GM21576 (cell line): ENCODE results near the gene POMT2.

Source experiments
- ATAC-seq: cut with Tn5 transposase; IDR thresholded peaks from one replicate; pipeline ENCODE4 v1.9.1; 2021; ENCODE audit warnings: mild to moderate bottlenecking, moderate library complexity; ENCODE audit not compliant: unreplicated experiment

POMT2 gene

DNA sequence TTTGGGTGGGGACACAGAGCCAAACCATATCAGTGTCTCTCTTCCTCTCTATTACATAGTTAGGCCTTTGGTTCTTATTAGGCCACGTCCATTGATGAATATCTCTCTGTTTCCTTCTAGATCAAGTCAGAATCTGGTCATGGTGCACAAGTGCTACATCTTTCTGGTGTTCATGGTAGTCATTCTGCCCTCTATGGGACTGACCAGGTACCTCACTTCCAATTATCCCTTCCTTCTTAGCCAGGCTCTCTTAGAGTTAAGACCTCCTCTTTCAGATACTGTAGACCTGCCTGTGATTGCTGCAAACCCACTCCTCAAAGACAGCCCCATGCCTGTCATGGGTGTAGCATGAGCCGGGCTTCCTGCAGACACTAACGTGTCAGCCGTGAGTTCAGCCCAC is 74.9 kb downstream of the POMT2 start:
- ATAC-seq = no peak

GRCh38 chr14:77243853-77244252 is 76.8 kb downstream of the POMT2 start:
- ATAC-seq = no peak

DNA sequence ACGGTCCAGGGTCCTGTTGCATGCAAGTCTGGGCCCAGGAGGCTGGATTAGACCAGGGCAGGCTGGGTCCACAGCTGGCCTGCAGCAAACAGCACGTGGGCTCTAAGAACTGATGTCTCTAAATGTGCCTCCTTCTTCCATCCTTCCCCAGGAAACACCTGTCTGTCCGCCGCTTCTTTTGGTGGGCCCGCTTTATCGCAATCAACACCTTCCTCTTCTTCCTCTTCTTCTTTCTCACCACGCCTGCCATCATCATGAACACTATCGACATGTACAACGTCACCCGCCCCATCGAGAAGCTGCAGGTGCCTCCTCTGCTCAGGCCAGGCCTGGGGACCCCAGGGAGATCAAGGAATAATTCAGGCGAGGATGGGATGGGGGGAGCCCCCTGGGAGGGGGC is 77.9 kb downstream of the POMT2 start:
- no peak for ATAC-seq

GRCh38 chr14:77241955-77242354 is 78.7 kb downstream of the POMT2 start:
- no peak for ATAC-seq

DNA sequence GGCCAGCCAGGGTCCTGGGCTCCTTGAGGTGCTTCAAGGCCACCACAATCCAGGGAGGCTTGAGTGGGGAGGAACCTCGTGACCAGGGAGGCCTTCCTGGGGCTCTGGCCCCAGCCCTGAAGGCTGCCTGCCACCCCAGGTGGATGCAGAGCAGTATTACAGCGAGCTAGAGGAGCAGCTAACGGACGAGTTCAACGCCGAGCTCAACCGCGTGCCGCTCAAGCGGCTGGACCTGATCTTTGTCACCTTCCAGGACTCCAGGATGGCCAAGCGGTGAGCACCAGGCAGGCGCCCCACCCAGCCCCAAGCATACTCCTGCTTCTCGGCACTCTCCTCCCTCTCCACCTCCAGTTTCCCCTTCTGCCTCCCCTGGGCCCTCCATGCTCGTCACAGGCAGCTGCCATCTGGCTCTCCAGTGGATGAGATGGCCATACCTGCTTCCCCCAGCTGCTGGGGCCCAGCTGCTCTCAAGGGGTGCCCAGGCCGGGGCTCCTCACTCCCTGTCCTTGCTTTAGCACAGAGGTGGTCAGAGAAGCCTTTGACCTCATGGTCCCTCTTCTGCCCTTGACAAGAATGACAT is 80.3 kb downstream of the POMT2 start:
- no peak for ATAC-seq

DNA sequence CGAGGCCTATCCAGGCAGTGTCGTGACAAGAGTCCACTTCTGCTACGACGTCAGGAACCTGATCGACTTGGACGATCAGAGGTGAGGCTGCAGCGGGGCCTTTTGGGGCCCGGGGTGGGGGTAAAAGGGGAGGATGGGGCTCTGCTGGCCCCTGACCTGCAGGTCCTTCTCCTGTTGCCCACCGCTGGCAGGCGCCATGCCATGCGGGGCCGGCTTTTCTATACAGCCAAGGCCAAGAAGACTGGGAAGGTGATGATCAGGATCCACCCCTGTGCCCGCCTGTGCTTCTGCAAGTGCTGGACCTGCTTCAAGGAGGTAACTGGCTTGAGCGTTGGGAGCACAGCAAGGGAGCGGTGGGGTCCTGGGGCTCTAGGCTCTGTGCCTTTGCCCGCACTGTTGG is 81.3 kb downstream of the POMT2 start:
- no peak for ATAC-seq

- ATAC-seq = no peak
Measured at GRCh38 chr14:77238996-77239395, 81.7 kb downstream of the POMT2 start.

DNA sequence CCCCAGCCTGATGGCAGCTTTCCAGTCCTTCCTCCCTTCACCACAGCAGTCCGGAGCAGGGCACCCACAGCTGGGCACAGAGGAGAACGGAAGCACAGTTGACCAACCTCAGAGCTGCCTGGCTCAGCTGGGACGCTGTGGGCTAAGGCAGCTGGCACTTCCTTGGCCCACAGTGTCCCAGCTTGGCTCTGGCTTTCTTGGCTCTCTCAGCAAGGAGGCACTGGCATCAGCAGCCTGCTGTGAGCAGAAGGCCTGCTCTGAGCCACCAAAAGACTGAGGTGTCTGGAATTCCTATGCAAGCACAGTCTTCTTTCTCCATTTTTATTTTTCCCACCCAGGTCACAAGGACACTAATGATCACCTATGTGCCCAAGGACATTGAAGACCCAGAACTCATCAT is 82.3 kb downstream of the POMT2 start:
- ATAC-seq = no peak

GRCh38 chr14:77236814-77237213 is 83.9 kb downstream of the POMT2 start:
- no peak for ATAC-seq

DNA sequence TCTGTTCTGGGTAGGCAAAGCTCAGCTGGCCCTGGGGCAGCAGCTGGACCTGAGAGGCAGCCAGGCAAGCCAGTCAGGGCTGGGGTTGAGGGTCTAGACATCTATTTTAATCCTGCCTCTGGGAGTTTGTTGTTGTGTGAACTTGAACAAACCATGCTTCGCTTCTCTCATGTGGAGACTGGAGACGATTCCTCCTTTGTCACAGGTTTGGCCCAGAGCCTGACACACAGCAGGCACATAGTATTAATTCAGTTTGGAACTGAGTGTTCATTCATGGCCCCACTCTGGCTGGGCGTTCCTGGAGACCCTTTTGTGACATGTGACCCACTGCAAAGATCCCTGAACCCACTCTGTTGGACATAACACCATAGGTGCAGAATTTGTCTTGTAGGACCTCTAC is 89.0 kb downstream of the POMT2 start:
- ATAC-seq = no peak

- no peak for ATAC-seq
Measured at GRCh38 chr14:77230914-77231313, 89.8 kb downstream of the POMT2 start.

DNA sequence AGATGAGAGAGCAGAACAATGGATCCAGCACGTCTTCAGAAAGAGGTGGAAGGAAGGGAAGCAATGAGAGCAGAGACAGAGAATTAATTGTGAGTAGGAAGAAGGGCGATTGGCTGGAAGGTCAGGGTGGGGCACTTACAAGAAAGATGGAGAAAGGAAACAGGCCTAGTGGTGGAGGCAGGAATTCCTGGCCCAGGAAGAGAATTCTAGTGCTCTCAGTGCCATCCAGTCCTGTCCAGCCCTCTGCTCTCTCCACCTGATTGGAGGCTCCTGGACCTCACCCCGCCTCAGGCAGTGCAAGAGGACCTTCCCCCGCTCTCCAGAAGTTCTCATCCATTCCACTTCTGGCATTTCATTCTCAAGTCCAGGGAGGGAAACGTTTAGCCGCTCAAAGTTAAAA is 92.6 kb downstream of the POMT2 start:
- ATAC-seq = no peak

DNA sequence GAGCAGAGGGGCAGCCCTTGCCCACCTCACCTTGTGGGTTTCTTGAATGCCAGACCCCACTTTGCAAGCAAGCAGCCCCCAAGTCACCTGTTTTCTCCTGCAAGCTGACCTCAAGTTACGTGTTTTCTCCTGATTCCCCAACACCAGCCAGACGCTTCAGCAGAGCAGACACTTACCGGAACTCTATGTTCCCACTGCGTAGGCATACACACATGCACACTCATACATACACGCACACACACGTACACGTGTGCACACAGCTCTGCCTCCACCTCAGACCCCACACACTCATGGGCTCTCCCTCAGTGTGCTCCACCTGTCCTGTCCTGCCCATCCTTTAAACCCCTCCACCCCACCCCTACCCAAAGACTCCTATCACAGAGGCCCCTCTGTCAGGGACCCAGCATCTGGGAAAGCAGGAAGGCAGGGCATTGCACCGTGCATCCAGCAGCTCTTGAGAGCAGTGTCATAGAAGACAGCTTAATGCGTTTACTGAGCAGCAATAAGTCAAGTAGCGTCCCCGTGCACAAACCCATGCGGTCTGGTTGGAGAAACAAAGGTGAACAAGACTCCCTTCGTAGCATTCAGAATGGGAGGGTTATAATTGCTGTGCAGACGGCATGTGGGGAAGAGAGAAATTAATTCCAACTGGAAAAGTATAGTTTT is 94.7 kb downstream of the POMT2 start:
- no peak for ATAC-seq

- no peak for ATAC-seq
Measured at GRCh38 chr14:77225254-77225653, 95.4 kb downstream of the POMT2 start.
